Right renal pelvis (tissue), 4 donors: ENCODE results near the gene KRT36. TPM values are rescaled to one million over a fixed set of nuclear protein-coding genes. Genes with fewer than 3 reads are reported as not detected.

Source experiments
- DNase-seq, 4 donors: peaks; one replicate each; pipeline ENCODE4 v3.0.0-alpha.2; 2013; ENCODE audit warnings: low read depth in 4 of 4, low spot score in 3 of 4, missing footprints in 1 of 4
- polyA plus RNA-seq, 4 donors: library from polyadenylated mRNA; unstranded; fragments of 120-200 nt; gene quantifications; one replicate each; pipeline ENCODE4 v1.2.1, GENCODE V29; 2013; ENCODE audit not compliant: insufficient read length in 4 of 4

KRT36 gene
- polyA plus RNA-seq, 4 donors = not detected

DNA sequence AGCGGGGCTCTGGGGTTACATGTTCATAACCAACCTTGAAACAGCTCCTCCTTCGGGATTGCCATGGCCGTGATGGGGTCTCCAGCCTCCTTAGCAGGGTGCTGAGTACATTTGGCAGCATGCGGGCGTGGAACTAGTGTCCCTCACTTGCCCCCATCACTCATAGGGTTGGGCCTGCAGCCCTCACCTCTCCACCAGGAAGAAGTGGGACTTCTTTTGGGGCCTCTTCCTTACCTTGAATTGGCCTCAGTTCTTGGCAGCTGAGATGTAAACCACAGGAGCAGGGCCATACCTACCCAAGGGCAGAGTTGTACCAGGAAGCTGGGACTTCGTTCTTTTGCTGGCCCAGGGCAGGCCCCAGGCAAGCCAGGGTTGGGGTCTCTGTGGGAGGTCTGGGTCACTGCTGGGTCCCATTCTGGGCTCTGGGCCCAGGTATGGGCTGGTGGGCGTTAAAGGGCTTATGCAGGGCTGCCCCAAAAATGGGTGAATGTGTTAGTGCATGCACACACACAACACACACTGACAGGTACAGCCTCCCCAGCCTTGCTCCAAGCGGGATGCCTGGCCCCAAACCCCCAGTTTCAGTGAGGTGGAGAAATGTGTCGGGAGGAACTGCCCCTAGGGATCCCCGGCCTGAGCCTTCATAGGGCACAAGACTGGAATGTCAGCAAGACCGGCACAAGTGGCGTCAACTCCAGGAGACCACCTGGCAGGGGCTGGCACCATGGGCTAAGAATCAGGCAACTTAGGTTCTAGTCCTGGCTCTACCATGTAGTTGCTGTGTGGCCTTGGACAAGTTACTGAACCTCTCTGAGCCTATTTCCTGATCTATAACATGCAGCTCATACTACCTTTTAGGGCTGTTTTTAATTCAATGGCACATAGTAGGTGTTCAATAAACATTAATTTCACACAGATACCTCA, 32.9 kb upstream of the KRT36 start:
- DNase-seq = no peak

GRCh38 chr17:41521574-41522261, 32.0 kb upstream of the KRT36 start:
- no peak for DNase-seq

DNA sequence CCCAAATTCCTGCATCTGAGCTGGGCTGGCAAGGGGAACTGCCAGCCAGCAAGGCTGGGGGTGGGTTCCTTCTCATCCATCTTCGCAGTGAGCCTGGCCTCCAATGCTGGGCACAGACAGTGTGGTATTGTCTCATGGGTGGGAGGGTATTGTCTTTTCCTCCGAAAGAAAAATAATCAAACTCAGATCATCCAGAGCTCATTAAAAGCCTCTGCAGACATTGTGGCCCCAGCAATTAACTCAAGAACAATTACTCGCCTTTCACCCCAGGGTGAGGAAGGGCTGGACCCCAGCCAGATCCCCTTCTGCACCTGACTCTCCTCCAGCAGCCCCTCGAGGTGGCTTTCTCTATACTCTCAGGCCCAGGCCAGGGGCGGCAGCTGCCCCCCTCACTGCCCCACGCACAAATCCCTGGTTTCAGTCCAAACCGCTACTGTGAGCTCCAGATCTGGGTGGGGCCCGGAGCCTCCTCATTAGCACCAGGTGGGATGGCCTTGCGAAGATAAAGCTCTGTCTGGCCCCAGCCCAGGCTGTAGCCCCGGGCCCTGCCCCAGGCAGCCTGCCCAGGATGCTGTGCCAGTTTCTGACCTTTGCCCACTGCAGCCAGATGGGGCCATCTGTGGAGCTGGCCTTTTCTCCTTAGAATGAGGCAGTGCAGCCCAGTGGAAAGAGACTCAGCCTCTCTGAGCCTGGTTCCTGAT, 31.3 kb upstream of the KRT36 start:
- DNase-seq = no peak

DNA sequence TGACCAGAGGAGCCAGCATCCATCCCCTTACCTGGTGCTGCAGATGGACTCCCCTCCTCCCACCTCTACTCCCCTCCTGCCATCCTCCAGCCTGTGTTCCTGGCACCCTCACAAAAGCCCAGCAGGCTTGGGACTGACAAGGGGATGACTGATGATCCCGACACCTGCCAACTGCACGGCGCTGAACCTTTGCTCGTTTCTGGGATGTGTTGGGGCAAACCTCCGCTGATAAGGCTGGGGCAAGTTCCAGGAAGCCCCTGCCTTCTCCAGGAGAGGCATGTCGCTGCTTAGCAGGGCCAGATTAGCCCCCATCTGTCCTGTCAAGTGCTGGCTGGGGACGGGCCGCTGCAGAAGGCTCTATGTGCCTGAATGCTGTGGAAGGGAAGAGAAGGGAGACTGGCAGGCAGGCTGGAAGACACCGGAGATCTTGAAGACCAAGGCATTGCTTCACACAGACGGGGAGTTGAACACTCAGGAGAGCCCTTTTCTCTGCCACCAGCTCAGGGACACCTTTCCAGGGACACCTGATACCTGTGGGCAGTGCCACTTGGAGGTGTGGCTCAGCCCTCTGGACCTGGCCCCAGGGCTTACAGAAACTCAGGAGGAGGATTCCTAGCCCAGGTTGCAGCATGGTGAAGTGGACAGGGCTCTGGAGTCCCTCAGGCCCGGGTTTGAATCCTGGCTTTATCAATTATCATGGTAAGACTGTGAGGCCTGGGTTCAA, 30.0 kb upstream of the KRT36 start:
- DNase-seq = no peak

DNA sequence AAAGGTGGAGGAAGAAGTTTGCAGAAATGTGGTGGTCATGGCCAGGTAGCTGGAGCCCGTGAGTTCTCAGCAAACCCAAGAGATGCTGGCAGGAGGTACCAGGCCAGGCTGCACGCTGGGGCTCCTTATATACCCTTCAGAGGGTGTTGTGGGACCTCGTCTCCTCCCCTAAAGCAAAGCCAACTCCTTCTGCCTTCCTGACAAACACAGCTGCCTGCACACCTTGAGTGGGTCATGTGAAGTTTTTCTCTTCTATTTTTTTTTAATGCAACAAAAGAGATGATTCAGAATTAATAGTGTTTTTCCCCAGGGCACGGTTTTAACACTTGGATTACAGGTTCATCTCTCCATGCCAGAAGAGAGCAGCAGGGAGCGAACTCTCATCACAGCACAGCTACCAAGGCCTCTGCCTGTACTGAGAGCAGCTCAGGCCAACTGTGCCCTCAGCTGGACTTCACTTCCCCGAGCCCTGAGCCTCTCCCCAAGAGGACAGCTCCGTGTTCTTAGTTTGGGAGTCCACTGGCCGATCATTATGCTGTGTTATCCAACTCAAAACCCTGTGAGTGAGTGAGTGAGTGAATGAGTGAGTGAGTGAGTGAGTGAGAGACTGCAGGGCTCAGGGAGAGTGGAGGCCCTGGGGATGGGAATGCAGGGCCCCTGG, 29.2 kb upstream of the KRT36 start, which contains the start of gene KRT15:
KRT15 (minus strand) TSS at position 102 of the 661 bp plus-strand sequence; CDS start at position 39, 63 bp downstream.
- no peak for DNase-seq

GRCh38 chr17:41518031-41518430, 28.3 kb upstream of the KRT36 start:
- no peak for DNase-seq

- DNase-seq = no peak
These were observed 27.1 kb upstream of the KRT36 start for GRCh38 chr17:41516830-41517283.

- no peak for DNase-seq
These were observed 26.6 kb upstream of the KRT36 start for GRCh38 chr17:41516147-41516829.

DNA sequence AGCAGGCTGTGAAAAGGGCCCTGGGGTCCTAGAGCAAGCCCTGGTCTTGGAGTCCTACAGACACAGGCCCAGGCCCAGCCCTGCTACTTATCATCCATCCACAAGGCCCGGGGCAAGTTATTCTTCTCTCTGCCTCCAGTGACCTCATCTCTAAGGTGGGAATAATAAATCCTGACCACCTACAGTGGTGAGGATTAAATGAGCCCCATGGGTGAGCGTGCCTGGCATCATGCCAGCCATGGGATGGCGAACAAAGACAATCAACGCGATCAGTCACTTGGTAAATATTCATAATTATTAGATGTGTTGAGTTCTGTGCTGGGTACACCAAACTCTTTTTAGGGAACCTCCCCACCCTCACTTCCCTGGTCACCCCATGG, 23.4 kb upstream of the KRT36 start:
- no peak for DNase-seq

DNA sequence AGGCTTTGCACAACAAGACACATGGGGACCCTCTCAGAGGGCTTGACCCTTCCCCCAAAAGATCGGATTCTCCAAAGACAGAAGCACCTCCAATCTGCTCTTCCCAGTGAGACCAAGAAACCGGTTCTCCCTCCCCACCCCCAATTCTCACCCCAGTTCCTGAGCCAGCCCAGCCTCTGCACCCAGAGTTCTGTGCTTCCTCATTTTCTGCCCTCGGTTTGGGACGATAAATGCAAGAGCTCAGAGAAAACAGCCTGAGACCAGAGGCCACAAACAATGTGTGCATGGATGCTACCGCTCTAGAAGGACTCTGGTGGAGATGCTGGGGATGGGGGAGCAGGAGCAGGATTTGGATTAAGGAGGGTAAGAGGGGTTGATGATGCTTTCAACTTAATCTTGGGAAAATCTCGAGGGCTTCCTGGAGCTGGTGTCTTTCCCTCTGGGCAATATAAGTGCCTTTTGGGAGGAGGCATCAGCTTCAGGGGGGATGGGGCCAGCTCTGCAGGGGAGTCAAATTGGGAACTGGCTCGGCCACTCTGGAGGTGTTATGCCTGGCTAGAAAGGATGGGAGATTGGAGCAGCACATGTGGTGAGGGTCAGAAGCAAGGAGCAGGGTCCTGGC, 22.9 kb upstream of the KRT36 start:
- no peak for DNase-seq

GRCh38 chr17:41511716-41512115, 22.0 kb upstream of the KRT36 start:
- no peak for DNase-seq

GRCh38 chr17:41511116-41511515, 21.4 kb upstream of the KRT36 start:
- no peak for DNase-seq

GRCh38 chr17:41510251-41511065, 20.7 kb upstream of the KRT36 start:
- DNase-seq = no peak

GRCh38 chr17:41507315-41507880, 17.7 kb upstream of the KRT36 start:
- DNase-seq = no peak

DNA sequence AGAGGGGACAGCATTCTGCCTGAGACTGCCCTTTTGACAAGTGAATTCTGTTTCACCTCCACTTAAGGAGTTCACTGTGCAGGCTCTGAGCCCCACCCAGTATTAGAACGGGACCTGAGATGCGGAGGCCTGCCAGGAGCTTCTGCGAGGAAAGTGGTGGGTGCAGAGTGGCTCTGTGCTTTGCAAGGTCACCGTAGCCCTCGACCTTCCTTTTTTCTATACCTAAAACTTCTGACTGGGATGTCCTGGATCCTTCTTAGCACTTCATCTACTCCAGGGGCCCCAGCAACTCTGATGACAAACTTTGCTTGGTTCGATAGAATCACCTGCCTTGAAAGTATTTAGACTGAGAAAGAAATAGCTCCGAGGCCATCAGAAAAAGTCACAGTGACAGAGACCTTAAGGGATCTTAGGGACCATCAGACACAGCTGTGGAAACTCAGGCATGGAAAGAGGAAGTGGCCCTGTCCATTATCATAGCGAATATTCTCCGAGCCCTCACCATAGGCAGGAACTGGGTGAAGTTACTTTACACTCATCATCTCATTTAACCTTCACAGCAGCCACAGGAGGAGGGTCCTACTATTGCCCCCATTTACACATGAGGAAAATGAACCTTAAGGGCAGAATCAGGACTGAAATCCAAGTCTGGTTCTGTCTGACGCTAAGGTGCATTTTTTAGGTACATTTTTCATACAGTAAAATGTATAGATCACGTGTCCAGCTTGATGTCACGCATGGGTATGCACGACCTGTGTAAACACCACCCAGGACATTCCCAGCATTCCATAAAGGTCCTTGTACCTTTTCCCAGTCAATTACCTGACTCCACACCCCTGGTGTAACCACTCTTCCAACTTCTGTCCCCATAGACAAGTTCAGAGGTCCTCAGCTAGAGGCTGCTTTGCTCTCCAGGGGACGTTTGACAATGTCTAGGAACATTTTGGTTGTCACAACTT, 16.4 kb upstream of the KRT36 start:
- DNase-seq = no peak

DNA sequence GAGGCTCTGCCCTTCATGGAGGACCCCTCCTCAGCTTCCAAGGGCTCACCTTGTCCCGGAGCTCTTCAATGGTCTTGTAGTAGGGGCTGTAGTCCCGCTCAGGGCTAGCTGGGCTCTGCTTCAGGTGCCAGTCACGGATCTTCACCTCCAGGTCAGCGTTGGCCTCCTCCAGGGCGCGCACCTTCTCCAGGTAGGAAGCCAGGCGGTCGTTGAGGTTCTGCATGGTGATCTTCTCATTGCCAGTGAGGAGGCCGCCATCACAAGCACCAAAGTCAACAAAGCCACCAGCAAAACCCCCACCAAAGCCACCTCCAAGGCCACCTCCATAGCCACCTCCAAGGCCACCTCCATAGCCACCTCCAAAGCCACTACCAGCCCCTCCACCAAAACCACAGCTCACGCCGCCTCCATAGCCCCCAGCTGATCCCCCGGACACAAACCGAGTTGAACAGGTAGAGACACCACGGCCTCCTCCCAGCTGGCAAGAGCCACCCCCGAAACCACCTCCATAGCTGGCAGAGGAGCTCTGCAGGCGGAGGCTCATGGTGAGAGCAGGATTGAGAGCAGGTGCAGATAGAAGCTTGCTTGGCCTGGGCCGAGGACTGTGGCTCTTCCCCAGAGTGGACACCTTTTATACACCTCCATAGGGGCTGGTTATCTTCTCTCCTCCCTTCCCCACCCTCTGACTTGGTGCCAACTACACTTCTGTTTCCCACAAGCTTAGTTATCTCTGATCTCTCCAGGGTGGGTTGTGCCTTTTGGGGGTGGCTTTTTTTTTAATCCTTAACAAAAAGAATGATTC, 15.5 kb upstream of the KRT36 start, which contains the start of gene KRT13:
KRT13 (minus strand) TSS at position 606 of the 802 bp plus-strand sequence; CDS start at position 544, 62 bp downstream.
- no peak for DNase-seq
